GM18520 (cell line): ENCODE measurements around the gene PSMB5.

ENCODE experiments used
- ATAC-seq: cut with Tn5 transposase; IDR thresholded peaks from one replicate; pipeline ENCODE4 v1.9.1; 2021; ENCODE audit not compliant: unreplicated experiment

The PSMB5 gene

GRCh38 chr14:23060536-23061260 lies 26.0 kb upstream of the PSMB5 start:
- ATAC-seq, result no peak

GRCh38 chr14:23058654-23059504 lies 24.2 kb upstream of the PSMB5 start:
- ATAC-seq, result no peak

- ATAC-seq, result peak; percentile 50
Measured at GRCh38 chr14:23057757-23058653, 23.3 kb upstream of the PSMB5 start.

- ATAC-seq, result no peak
Measured at GRCh38 chr14:23056956-23057756, 22.5 kb upstream of the PSMB5 start, which contains the start of gene CDH24. Gene CDH24, minus strand, starts transcription at chr14:23057520. Its CDS starts 1,787 bp downstream, at chr14:23055733.

- peak; percentile 30 for ATAC-seq
Measured at GRCh38 chr14:23056145-23056955, 21.6 kb upstream of the PSMB5 start.

- no peak for ATAC-seq
Measured at GRCh38 chr14:23055621-23056144, 21.0 kb upstream of the PSMB5 start.

- no peak for ATAC-seq
Measured at GRCh38 chr14:23055147-23055550, 20.4 kb upstream of the PSMB5 start.

- ATAC-seq, result no peak
Measured at GRCh38 chr14:23054000-23054811, 19.5 kb upstream of the PSMB5 start.

GRCh38 chr14:23053426-23053825 lies 18.7 kb upstream of the PSMB5 start:
- ATAC-seq, result no peak

- no peak for ATAC-seq
Measured at GRCh38 chr14:23052671-23053070, 18.0 kb upstream of the PSMB5 start.

- no peak for ATAC-seq
Measured at GRCh38 chr14:23052182-23052623, 17.5 kb upstream of the PSMB5 start.

GRCh38 chr14:23051141-23052057 lies 16.7 kb upstream of the PSMB5 start:
- ATAC-seq, result no peak

GRCh38 chr14:23049011-23049410 lies 14.3 kb upstream of the PSMB5 start:
- ATAC-seq, result no peak

- no peak for ATAC-seq
Measured at GRCh38 chr14:23047751-23048693, 13.3 kb upstream of the PSMB5 start.

- ATAC-seq, result no peak
Measured at GRCh38 chr14:23047034-23047634, 12.4 kb upstream of the PSMB5 start.
